ENCODE data around the gene IL17RC.

GRCh38 chr3:9908286-9908685 lies 8.6 kb upstream of the IL17RC start:
- TF ChIP-seq CTCF (IDR thresholded peaks at IDR 0.05) (no peak), POLR2A (IDR thresholded peaks at IDR 0.05) (no peak)

Measured in body of pancreas (tissue), 4 donors.